Activated naive CD4-positive, alpha-beta T cell (primary cell): ENCODE data around the gene VPS13C.

Source experiments
- DNase-seq, 4 experiments: peaks; one replicate each; lab custom pipeline; 2025; lab: John Stamatoyannopoulos, UW

The VPS13C gene, protein sequence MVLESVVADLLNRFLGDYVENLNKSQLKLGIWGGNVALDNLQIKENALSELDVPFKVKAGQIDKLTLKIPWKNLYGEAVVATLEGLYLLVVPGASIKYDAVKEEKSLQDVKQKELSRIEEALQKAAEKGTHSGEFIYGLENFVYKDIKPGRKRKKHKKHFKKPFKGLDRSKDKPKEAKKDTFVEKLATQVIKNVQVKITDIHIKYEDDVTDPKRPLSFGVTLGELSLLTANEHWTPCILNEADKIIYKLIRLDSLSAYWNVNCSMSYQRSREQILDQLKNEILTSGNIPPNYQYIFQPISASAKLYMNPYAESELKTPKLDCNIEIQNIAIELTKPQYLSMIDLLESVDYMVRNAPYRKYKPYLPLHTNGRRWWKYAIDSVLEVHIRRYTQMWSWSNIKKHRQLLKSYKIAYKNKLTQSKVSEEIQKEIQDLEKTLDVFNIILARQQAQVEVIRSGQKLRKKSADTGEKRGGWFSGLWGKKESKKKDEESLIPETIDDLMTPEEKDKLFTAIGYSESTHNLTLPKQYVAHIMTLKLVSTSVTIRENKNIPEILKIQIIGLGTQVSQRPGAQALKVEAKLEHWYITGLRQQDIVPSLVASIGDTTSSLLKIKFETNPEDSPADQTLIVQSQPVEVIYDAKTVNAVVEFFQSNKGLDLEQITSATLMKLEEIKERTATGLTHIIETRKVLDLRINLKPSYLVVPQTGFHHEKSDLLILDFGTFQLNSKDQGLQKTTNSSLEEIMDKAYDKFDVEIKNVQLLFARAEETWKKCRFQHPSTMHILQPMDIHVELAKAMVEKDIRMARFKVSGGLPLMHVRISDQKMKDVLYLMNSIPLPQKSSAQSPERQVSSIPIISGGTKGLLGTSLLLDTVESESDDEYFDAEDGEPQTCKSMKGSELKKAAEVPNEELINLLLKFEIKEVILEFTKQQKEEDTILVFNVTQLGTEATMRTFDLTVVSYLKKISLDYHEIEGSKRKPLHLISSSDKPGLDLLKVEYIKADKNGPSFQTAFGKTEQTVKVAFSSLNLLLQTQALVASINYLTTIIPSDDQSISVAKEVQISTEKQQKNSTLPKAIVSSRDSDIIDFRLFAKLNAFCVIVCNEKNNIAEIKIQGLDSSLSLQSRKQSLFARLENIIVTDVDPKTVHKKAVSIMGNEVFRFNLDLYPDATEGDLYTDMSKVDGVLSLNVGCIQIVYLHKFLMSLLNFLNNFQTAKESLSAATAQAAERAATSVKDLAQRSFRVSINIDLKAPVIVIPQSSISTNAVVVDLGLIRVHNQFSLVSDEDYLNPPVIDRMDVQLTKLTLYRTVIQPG (N-terminal part only)

GRCh38 chr15:62060113-62060895, at the start of gene VPS13C:
Gene VPS13C (minus strand): TSS chr15:62060447. CDS start chr15:62060374, 73 bp downstream.
- DNase-seq: peak; percentile 52 to 86 (median 76)

DNA sequence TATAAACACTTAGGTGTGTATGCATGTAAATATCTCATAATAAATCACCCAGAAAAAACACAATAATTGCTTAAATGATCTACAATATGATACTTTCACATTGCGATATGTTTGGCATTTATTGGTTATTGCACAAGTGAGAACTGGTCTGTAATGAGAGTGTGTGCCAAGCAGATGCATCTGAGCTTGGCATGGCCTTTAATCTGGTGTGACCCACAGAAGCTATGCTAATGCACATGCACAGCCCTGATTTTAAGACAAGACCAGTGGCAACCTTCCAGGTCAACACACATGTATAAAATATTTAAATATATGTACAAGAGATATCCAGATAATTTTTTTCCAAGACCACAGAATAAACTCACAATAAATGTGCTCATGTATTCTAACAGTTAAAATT, 49.2 kb upstream of the VPS13C start:
- no peak for DNase-seq

DNA sequence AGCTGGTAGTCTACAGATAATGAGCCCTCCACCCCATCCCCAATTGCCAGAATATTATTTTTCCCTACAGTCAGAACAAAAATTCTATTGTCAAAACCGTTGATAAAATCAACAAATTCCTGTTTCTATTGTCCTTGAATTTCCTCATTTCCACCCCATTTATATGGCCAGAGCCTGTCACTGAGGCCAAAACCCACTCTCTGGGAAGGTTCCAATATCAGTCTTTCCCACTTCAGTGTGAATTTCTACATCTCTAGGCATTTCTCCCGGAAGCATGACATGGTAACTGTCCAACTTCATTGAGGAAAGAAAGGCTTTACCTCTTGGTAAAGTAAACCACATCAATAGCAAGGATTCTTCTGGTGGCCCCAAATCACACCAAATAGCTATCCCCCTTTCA, 48.2 kb upstream of the VPS13C start:
- no peak for DNase-seq

GRCh38 chr15:62107571-62108121, 47.4 kb upstream of the VPS13C start:
- no peak for DNase-seq

DNA sequence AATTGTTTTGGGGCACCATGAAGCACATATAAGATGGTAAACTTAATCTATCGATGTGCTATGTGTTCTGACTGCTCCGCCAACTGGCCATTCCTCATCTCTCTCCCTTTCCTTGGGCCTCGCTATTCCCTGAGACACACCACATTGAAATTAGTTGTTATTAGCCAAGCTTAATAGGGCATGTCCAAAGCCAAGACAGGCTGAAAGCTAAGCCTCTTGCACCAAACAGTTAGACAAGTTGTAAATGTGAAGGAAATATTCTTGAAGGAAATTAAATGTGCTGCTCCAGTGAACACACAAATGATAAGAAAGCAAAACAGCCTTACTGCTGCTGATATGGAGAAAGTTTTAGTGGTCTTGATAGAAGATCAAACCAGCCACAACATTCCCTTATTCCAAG, 45.8 kb upstream of the VPS13C start:
- no peak for DNase-seq

DNA sequence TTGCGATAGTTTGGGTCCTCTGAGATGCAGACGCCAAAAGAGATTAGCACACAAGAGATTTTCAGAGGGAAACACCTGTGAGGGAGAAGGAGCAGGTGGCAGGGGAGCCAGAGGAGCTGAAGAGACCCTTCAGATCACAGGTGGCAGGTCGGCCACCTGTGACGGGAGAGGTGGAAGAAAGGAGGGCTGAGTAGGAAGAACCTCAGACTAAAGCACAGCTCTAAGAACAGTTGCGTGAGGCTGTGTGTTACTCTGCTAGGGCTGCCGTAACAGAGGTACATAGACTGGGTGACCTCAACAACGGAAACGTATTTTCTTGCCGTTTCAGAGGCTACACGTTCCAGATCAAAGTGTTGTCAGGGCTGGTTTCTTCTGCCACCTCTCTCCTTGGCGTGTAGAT, 45.0 kb upstream of the VPS13C start:
- DNase-seq: no peak

DNA sequence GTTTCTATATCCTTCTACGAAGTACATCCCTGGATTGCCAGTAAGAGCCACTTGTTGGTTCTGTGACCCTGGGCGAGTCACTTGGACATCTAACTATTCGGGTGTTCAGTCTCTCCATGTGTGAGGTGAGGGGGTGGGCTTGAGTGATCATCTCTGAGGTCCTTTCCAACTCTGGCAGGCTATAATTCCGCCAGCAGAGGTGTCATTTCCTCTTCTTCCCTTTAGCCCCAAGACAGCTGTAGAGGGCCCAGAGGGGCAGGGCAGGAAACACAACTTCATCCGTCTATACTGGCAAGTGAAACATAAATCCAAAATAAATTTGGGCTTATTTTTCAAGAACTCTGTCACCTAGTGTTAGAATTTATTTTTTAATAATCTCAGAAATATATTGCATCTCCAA, 44.6 kb upstream of the VPS13C start:
- DNase-seq: no peak

- DNase-seq: no peak
Measured at GRCh38 chr15:62104401-62104800, 44.2 kb upstream of the VPS13C start.

DNA sequence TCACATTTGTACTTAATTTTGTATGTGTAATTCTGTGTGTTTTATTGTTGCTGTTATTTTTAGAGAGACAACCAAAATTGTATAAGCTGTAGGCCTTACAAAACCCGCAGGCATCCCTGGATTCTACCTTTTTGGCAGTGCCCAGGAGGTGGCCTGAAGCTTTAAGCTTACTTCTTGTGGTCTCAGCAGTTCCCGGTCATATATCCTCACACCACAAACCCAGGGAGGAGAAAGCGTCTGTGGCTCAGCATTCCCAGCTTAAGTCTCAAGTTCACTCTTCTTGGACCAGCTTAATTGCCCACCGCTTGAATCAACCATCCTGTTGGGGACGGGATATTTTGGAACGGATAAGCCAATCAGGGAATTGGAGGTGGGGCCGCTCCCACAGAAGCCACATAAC, 43.2 kb upstream of the VPS13C start:
- DNase-seq: no peak

- DNase-seq: no peak
Measured at GRCh38 chr15:62099094-62099601, 38.9 kb upstream of the VPS13C start.

GRCh38 chr15:62094388-62094787, 34.1 kb upstream of the VPS13C start:
- DNase-seq: no peak

- DNase-seq: no peak
Measured at GRCh38 chr15:62093809-62094208, 33.6 kb upstream of the VPS13C start.

DNA sequence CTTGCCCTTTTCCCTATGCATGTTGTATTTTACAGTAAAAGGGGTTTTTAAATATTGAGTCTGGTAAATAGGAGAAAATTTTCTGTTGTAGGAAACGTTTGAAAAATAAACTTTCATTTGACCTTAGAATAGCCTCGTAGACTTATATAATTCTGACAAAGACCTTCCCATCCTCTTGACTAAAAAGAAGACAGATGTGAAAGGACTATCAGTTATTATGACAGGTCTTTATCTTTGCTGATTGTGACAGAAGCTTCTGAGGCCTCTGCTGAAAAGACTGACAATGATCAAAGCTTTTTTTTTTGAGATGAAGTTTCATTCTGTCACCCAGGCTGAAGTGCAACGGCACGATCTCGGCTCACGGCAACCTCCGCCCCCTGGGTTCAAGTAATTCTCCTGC, 30.7 kb upstream of the VPS13C start:
- no peak for DNase-seq

DNA sequence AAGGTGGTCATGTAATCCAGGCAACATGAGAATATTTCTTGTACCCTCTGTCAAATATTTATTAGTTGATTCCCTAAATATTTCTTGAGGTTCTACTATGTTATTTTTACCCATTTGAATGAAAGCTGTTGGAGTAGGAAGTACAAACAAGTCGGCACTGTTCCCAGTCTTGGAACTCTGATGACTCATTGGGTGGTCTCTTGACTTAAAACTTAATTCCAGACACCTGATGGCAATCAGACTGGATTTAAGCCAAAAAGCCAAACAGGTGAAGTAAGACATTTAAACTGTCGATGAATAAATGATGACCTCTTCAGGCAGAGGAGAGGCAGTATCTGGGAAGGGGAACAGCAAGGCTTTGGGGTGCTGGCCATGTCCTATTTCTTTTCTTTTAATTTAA, 29.4 kb upstream of the VPS13C start:
- DNase-seq: no peak

GRCh38 chr15:62088353-62088693, 28.1 kb upstream of the VPS13C start:
- DNase-seq: no peak

- DNase-seq: no peak
Measured at GRCh38 chr15:62087671-62088352, 27.6 kb upstream of the VPS13C start.

DNA sequence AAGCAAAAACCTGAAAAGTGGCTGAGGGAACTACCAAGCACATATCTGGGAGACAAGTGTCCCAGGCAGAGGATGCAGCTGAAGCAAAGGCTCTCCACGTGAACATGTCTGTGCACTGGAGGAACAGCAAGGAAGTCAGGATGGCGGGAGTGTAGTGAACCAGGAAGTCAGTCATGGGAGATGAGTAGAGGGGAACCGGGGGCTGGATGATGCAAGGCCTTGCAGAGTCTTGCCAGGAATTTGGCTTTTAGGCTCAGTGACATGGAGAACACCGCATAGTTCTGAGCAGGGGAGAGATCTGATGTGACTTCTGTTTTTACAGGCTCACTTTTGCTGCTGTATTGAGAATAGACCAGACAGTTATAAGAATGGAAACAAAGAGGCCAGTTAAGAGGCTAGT, 25.5 kb upstream of the VPS13C start:
- DNase-seq: no peak

DNA sequence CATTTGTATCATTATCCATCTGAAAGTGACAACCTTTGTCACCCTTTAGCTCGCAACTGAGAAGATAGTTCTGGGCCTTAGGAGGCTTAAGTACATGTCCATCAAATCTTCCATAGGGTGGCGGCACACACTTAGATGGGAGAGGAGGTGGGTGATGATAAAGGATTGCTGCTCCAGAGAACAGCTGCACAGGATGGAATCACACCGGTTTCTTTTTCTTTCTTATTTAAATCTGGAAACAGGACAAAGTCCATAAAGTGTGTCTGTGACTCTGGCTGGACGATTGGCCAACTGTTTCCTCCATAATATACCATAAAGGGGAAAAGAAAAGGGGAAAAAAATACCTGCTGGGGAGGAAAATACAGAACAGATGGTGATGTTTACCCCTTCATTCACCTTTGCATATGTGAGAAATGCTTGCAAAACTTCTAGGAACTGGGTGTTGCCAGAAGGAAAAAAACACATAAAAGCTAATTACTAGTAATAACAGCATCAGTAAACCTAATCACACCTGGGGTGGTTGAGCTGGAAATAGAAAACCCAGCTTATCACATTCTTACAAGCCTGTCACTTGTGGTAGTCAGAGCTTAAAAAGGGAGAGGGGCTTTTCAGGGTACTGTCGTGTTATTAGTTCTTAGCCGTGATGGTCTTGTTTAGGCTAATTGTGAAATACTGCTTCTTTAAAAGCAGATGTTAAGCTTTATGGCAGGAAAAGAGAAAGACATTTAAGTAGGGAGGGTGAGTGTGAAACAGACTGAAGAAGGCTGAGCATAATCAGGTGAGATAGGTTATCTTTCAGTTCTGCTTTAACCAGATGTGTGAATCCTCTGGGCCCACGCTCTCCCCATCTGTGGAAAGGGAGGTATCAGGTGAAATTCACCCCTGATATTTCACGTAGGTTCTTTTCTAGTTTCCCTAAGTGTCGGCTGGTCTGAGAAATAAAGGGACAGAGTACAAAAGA, 23.2 kb upstream of the VPS13C start:
- DNase-seq: no peak

DNA sequence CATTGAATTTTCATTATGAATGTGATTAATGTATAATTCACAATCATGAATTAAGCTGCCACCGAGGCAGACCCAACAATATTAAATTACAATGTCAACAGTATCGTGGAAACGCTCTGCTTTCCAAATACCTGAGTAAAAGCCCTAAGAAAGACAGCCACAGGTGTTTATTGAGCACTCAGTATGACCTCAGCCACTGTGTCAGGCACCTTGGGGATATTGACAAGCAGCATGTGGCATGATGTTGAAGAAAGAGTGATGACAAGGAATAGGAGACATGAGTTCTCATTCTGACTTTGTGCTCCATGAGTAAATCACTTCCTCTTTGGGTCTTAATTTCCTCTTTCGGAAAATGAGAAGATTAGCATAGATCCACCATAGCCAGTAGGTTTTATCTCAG, 19.3 kb upstream of the VPS13C start:
- DNase-seq: no peak
